Fibroblast of skin of right biceps (primary cell): ENCODE results near the gene CHRM5.

Experiments used
- DNase-seq: peaks from one replicate; pipeline ENCODE4 v3.0.0-alpha.2; 2013

The CHRM5 gene

DNA sequence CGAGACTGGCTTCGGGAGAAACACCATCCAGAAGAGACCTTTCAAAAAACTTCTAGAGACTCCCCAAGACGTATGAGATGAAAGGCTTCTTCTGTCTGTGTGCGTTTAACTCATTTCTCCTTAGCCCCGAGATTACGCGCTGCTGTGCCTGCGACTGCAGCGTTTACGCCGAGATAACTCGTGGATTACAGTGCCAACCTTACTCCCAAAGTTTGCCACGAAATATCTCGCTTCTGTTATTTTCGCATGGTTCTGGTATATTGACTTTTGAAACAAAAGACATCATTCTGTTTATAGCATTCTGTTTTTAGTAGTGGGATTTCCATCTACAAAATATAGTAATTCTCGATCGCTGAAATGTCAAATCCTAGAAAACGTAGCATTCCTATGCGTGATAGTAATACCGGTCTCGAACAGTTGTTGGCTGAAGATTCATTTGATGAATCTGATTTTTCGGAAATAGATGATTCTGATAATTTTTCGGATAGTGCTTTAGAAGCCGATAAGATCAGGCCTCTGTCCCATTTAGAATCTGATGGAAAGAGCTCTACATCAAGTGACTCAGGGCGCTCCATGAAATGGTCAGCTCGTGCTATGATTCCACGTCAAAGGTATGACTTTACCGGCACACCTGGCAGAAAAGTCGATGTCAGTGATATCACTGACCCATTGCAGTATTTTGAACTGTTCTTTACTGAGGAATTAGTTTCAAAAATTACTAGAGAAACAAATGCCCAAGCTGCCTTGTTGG lies 134.1 kb downstream of the CHRM5 start:
- DNase-seq: no peak

- no peak for DNase-seq
Measured at GRCh38 chr15:34106423-34106822, 138.1 kb downstream of the CHRM5 start.

- no peak for DNase-seq
Measured at GRCh38 chr15:34107315-34107714, 139.0 kb downstream of the CHRM5 start.

DNA sequence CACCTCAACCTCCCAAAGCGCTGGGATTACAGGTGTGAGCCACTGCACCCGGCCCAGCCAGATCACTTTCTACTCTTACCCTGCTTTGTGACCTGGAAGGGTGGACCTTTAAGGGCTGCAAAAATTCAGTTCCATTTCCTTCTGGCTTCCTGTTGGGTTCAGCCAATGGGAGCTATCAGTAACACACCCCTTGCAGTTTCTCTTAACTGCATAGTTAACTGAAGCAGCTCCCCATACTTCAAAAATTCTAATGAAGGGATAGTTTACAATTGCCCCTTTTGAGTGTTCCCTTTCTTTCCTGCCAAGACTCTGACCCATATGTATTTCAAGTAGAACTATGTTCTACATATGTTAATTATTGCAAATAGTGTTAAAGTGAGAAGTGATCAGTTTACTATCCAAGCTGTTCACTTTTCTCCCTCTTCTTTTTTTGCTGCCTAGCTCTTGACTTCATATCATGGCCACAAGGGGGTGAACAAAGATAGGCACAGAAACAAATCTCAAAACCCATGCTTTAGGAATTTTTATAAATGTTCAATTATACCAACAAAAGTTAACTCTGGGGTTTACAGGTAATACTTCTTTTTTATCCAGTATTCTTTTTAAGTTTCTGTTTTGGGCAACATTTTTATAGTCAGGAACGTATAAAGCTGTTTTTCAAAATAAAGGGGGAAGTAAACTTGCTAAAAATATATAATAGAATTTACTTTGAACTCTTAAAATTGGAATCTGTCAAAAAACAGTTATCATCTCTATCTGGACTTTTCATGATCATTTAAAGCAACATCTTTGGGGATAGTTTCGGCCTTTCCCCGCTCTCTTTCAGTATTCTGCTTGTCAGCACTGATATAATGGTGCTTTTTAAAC lies 141.7 kb downstream of the CHRM5 start:
- DNase-seq: peak; percentile 43

DNA sequence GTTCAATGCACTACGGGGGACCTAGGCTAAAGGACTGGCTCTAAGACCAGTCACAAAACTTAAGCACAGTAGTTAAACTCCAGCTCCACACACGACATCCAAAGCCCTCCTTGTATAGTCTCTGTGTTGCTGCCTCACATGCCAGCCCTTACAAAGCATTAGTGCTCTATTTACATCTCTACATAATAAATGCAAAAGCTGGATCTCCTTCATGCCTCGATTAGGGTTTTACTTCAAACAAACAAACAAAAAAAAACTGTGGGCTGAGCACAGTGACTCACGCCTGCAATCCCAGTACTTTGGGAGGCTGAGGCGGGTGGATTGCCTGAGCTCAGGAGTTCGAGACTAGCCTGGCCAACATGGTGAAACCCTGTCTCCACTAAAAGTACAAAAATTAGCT lies 143.2 kb downstream of the CHRM5 start:
- DNase-seq: no peak

- no peak for DNase-seq
Measured at GRCh38 chr15:34114215-34114614, 145.9 kb downstream of the CHRM5 start.

DNA sequence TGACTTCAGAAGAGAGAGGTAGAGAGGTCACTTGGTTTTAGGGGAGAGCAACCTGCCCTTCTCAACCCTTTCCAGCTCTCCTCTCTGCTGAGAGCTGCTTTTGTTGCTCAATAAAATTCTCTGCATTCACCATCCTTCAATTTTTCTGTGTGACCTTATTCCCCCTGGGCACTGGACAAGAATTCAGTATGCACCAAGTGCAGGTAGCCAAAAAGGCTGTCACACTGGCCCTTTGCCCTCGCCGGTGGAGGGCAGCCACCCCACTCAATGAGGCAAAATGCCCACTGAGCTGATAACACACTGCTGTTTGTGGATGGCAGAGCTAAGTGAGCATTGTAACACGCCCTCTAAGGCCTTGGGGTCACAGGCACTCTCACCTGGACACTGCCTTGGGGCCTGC lies 146.4 kb downstream of the CHRM5 start:
- no peak for DNase-seq

DNA sequence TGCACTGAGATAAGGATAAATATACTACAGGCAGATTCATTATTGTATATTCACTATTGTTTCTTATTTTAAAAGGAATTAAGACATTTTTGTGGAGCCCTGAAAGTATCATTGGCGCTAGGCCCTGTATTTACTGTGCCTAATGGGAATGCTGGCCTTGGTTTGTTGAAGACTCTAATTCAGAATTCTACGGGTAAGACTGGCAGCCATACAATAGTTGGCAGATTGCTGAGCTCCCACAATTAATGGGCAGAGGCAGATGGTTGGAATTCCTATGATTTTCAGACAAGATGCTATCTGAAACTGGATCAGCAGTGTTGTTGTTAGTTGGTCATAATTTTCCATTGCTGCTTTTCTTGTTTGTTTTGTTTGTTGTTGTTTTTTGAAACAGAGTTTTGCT lies 148.3 kb downstream of the CHRM5 start:
- DNase-seq: no peak
